IMR-90 (cell line): ENCODE results near the gene SCAF4. TPM values are rescaled to one million over a fixed set of nuclear protein-coding genes. Genes with fewer than 3 reads are reported as not detected.
A peak's percentile ranks its signal among the peaks of the same experiment; 100 is the strongest.

Experiments
- ATAC-seq: fragments of 200-7000 bp; cut with Tn5 transposase; 2 replicates; pipeline ENCODE4 v1.9.1; 2020; ENCODE audit warnings: low read depth, mild to moderate bottlenecking, moderate library complexity
- BruUV-seq: library from RNA; stranded (reverse); fragments of 400-500 nt; replicated peaks from 2 replicates; lab custom pipeline; 2021; lab: Mats Ljungman, UMichigan
- CTCF ChIA-PET: fragments of 300-600 bp; formaldehyde crosslinking; extraction: SDS; loops from one replicate; lab custom pipeline; 2021; ENCODE audit warnings: antibody characterized with exemption; lab: Yijun Ruan, JAX
- POLR2A ChIA-PET: fragments of 300-600 bp; sonication (Branson Sonifier 250); formaldehyde crosslinking; loops from one replicate; lab custom pipeline; 2022; ENCODE audit warnings: antibody characterized with exemption; ENCODE audit not compliant: unreplicated experiment; lab: Charles Lee
- DNase-seq: peaks from one replicate; pipeline ENCODE4 v3.0.0; 2013
- H2AFZ ChIP-seq: replicated peaks from 2 replicates; pipeline ENCODE3; 2013; ENCODE audit warnings: low read length, mild to moderate bottlenecking; ENCODE audit not compliant: poor library complexity
- H2AK5ac ChIP-seq: 2 replicates; pipeline ENCODE4 v1.6.1; 2013; ENCODE audit warnings: low read depth, low read length, inconsistent platforms
- H2AK9ac ChIP-seq: replicated peaks from 2 replicates; pipeline ENCODE3; 2013; ENCODE audit warnings: mild to moderate bottlenecking, low read depth, low read length, moderate library complexity; ENCODE audit not compliant: poor library complexity
- H2BK120ac ChIP-seq: 2 replicates; pipeline ENCODE4 v1.6.1; 2013; ENCODE audit warnings: low read depth, low read length, inconsistent platforms
- H2BK15ac ChIP-seq: 3 replicates; pipeline ENCODE4 v1.6.1; 2013; ENCODE audit warnings: low read depth, low read length, inconsistent platforms
- H2BK20ac ChIP-seq: 2 replicates; pipeline ENCODE4 v1.6.1; 2013; ENCODE audit warnings: low read depth, mild to moderate bottlenecking, inconsistent platforms, low read length, moderate library complexity
- H2BK5ac ChIP-seq: 2 replicates; pipeline ENCODE4 v1.6.1; 2013; ENCODE audit warnings: mild to moderate bottlenecking, low read depth, low read length, inconsistent platforms; ENCODE audit not compliant: poor library complexity, severe bottlenecking
- H3K14ac ChIP-seq: replicated peaks from 2 replicates; pipeline ENCODE4 v1.6.1; 2013; ENCODE audit warnings: low read depth, low read length, inconsistent platforms
- H3K18ac ChIP-seq: 2 replicates; pipeline ENCODE4 v1.6.1; 2013; ENCODE audit warnings: low read depth, low read length, control low read depth
- H3K23ac ChIP-seq: 2 replicates; pipeline ENCODE4 v1.6.1; 2013; ENCODE audit warnings: low read depth, low read length, inconsistent platforms
- H3K27ac ChIP-seq: 2 replicates; pipeline ENCODE4 v1.5.1; 2013; ENCODE audit warnings: mild to moderate bottlenecking, control low read depth, low read length; ENCODE audit not compliant: insufficient read depth
- H3K27me3 ChIP-seq: 2 replicates; pipeline ENCODE4 v1.6.1; 2013; ENCODE audit warnings: low read length; ENCODE audit not compliant: control insufficient read depth, insufficient read depth
- H3K36me3 ChIP-seq: 2 replicates; pipeline ENCODE4 v1.6.1; 2013; ENCODE audit warnings: low read length, mixed read lengths; ENCODE audit not compliant: control insufficient read depth, insufficient read depth
- H3K4ac ChIP-seq: 2 replicates; pipeline ENCODE4 v1.6.1; 2013; ENCODE audit warnings: low read depth, low read length, inconsistent platforms
- H3K4me1 ChIP-seq: 2 replicates; pipeline ENCODE4 v1.6.1; 2013; ENCODE audit warnings: low read length, mixed read lengths; ENCODE audit not compliant: control insufficient read depth, insufficient read depth
- H3K4me2 ChIP-seq: 2 replicates; pipeline ENCODE4 v1.6.1; 2013; ENCODE audit warnings: low read depth, mild to moderate bottlenecking, control low read depth, low read length, moderate library complexity
- H3K4me3 ChIP-seq: 2 replicates; pipeline ENCODE4 v1.5.1; 2013; ENCODE audit warnings: low read depth, mild to moderate bottlenecking, control low read depth, low read length, moderate library complexity; ENCODE audit not compliant: insufficient read depth
- H3K56ac ChIP-seq: 2 replicates; pipeline ENCODE4 v1.6.1; 2013; ENCODE audit warnings: low read length, inconsistent platforms; ENCODE audit not compliant: insufficient read depth; ENCODE audit errors: extremely low read depth
- H3K79me1 ChIP-seq, 2 experiments: 2 replicates each; pipeline ENCODE4 v1.6.1; 2013; ENCODE audit warnings: low read length in 2 of 2, inconsistent platforms in 1 of 2, low read depth in 1 of 2
- H3K9ac ChIP-seq: 2 replicates; pipeline ENCODE4 v1.6.1; 2013; ENCODE audit warnings: low read depth, low read length, control low read depth
- H3K9me1 ChIP-seq: 2 replicates; pipeline ENCODE4 v1.6.1; 2013; ENCODE audit warnings: low read length, inconsistent platforms; ENCODE audit not compliant: insufficient read depth
- H3K9me3 ChIP-seq: 2 replicates; pipeline ENCODE4 v1.6.1; 2013; ENCODE audit warnings: low read length; ENCODE audit not compliant: control insufficient read depth, insufficient read depth
- H4K20me1 ChIP-seq: 2 replicates; pipeline ENCODE4 v1.6.1; 2013; ENCODE audit warnings: low read length, inconsistent platforms; ENCODE audit not compliant: insufficient read depth
- H4K5ac ChIP-seq: 2 replicates; pipeline ENCODE4 v1.6.1; 2013; ENCODE audit warnings: mild to moderate bottlenecking, low read depth, low read length, control low read depth
- H4K8ac ChIP-seq, 2 experiments: 2 replicates each; pipeline ENCODE4 v1.6.1; 2013; ENCODE audit warnings: low read depth in 2 of 2, low read length in 2 of 2, control low read depth in 1 of 2, inconsistent platforms in 1 of 2
- H4K91ac ChIP-seq: 2 replicates; pipeline ENCODE4 v1.6.1; 2013; ENCODE audit warnings: low read depth, low read length, inconsistent platforms; ENCODE audit not compliant: insufficient read depth
- CEBPB ChIP-seq: IDR thresholded peaks from 2 replicates; pipeline ENCODE4 v1.6.1; 2012; ENCODE audit warnings: low read depth, low read length, improper control_type of control experiment
- ELK1 ChIP-seq: fragments of 150-350 bp; IDR thresholded peaks from 2 replicates; pipeline ENCODE4 v1.6.1; 2016; ENCODE audit warnings: low read depth, mild to moderate bottlenecking, low read length, moderate library complexity, borderline replicate concordance
- FOS ChIP-seq: fragments of 150-350 bp; IDR thresholded peaks from 2 replicates; pipeline ENCODE4 v1.6.1; 2016; ENCODE audit warnings: low read depth, low read length
- MXI1 ChIP-seq: IDR thresholded peaks from 2 replicates; pipeline ENCODE4 v1.6.1; 2012; ENCODE audit warnings: low read depth, mild to moderate bottlenecking, low read length, moderate library complexity, borderline replicate concordance
- POLR2A ChIP-seq: IDR thresholded peaks from 2 replicates; pipeline ENCODE4 v1.6.1; 2012; ENCODE audit warnings: mild to moderate bottlenecking, low read depth, low read length
- RAD21 ChIP-seq: IDR thresholded peaks from 2 replicates; pipeline ENCODE4 v1.6.1; 2012; ENCODE audit warnings: low read length, improper control_type of control experiment
- RFX5 ChIP-seq: IDR thresholded peaks from 2 replicates; pipeline ENCODE4 v1.8.0; 2012; ENCODE audit warnings: low read depth, mild to moderate bottlenecking, low read length, moderate library complexity
- SMC3 ChIP-seq: fragments of 150-350 bp; IDR thresholded peaks from 2 replicates; pipeline ENCODE4 v1.6.1; 2016; ENCODE audit warnings: low read depth, mild to moderate bottlenecking, antibody characterized with exemption, low read length, moderate library complexity
- WGBS, 2 experiments: methylation state at CpG; one replicate each; pipeline versions ENCODE4 v1.1.5 to v1.1.7; 2013; ENCODE audit warnings: missing lambda C conversion rate in 2 of 2; ENCODE audit not compliant: insufficient read length in 1 of 2; ENCODE audit errors: extremely low coverage in 2 of 2; 5-methylcytosine and 5-hydroxymethylcytosine counted together
- dilution Hi-C: fragments of 300-500 bp; cut with HindIII; formaldehyde crosslinking; loops from one replicate; pipeline ENCODE4 v1.14.3; 2018; ENCODE audit warnings: low sequenced_read_pairs; ENCODE audit not compliant: unreplicated experiment
- in situ Hi-C: fragments of 300-500 bp; cut with MboI; formaldehyde crosslinking; loops from 3 replicates; pipeline ENCODE4 v1.14.3; 2019; ENCODE audit warnings: low sequenced_read_pairs, inconsistent platforms, mixed read lengths
- intact Hi-C: fragments of 100-400 bp; cut with micrococcal nuclease; formaldehyde crosslinking; loops from 2 replicates; pipeline ENCODE4 v1.10.0; 2022
- polyA plus RNA-seq, 3 experiments: library from polyadenylated mRNA; depleted of rRNA; stranded (reverse); fragments of >200 nt; gene quantifications; 2 replicates each; pipeline ENCODE4 v1.2.3, GENCODE V29; 2012; ENCODE audit warnings: low replicate concordance in 1 of 3
- total RNA-seq: library from RNA; depleted of rRNA; stranded (reverse); fragments of >200 nt; gene quantifications from 2 replicates; pipeline ENCODE4 v1.2.3, GENCODE V29; 2012

The SCAF4 gene
- total and polyA plus RNA-seq, 2 of the 4 experiments (the other 2 are of a cell fraction): 2.7 to 12.1 TPM

- no peaks in the 10 kb centered on the region for H3K9me3 ChIP-seq
- H3K79me1 ChIP-seq: peaks cover 16 to 55% of the 10 kb centered on the region in 2 experiments
- no peak overlapping the region for H2BK5ac ChIP-seq
- H2AK5ac ChIP-seq: no peak overlapping the region
- no peak overlapping the region for H4K91ac ChIP-seq
- no peak overlapping the region for H2BK120ac ChIP-seq
- H3K4me1 ChIP-seq: peaks cover 5% of the 10 kb centered on the region
- no peak overlapping the region for H3K14ac ChIP-seq
- no peak overlapping the region for H4K8ac ChIP-seq
- no peak overlapping the region for H3K56ac ChIP-seq
- no peak overlapping the region for H3K4ac ChIP-seq
- peaks cover 7% of the 10 kb centered on the region for H3K9me1 ChIP-seq
- H2AK9ac ChIP-seq: peak overlapping the region; percentile 33
- ATAC-seq (peak; percentile 44), DNase-seq (peak; percentile 54)
- no peak overlapping the region for H2BK15ac ChIP-seq
- BruUV-seq: no TSS peak
- H3K18ac ChIP-seq: no peak overlapping the region
- in situ Hi-C loops: no loop called here
- H3K36me3 ChIP-seq: peaks cover 25% of the 10 kb centered on the region
- H3K27me3 ChIP-seq: no peaks in the 10 kb centered on the region
- no peak overlapping the region for H2BK20ac ChIP-seq
- no peak overlapping the region for H3K27ac ChIP-seq
- H3K23ac ChIP-seq: no peak overlapping the region
- ChIA-PET CTCF (no interaction called here), POLR2A (no interaction called here)
- H2AFZ ChIP-seq: peak overlapping the region; percentile 57
- no peak overlapping the region; the same call in 1 of the 2 replicates for H3K4me2 ChIP-seq
- no peak overlapping the region for H3K4me3 ChIP-seq
- H4K5ac ChIP-seq: no peak overlapping the region
- H3K9ac ChIP-seq: no peak overlapping the region
- peaks cover 35% of the 10 kb centered on the region for H4K20me1 ChIP-seq
- 100% methylated on average over 1 of the region's 8 CpGs; no CpG with 5 or more reads in 1 of the 2 experiments for WGBS, 2 experiments
- intact Hi-C loops: loop anchor here (5.0 kb wide), 1 partner anchor 57 kb away; no protein-coding TSS in a partner anchor
- TF ChIP-seq SMC3 (no peak), CEBPB (peak; percentile 45; the same call in 1 of the 2 replicates), FOS (no peak), MXI1 (no peak), RAD21 (no peak), RFX5 (no peak), ELK1 (no peak), POLR2A (no peak)
- dilution Hi-C loops: no loop called here
Observed at GRCh38 chr21:31665397-31665796, 66.5 kb downstream of the SCAF4 start.
